Keratinocyte (primary cell): ENCODE results near the gene PLCH2. TPM values are rescaled to one million over a fixed set of nuclear protein-coding genes. Genes with fewer than 3 reads are reported as not detected.

Source experiments
- DNase-seq: peaks from one replicate; pipeline ENCODE4 v3.0.0-alpha.2; 2011; ENCODE audit warnings: low read depth, missing footprints, low spot score
- FAIRE-seq: peaks from 2 replicates; lab custom pipeline; 2011; peaks lifted over from hg19 to GRCh38; lab: Jason Lieb, UNC
- H2AFZ ChIP-seq: 2 replicates; pipeline ENCODE4 v1.6.0; 2012; ENCODE audit warnings: low read length, control low read depth, inconsistent platforms; ENCODE audit not compliant: control insufficient read depth
- H3K27ac ChIP-seq: 2 replicates; pipeline ENCODE4 v1.5.1; 2011; ENCODE audit warnings: low read length; ENCODE audit not compliant: control insufficient read depth, insufficient read depth
- H3K27me3 ChIP-seq: 3 replicates; pipeline ENCODE4 v1.6.0; 2011; ENCODE audit warnings: low read length; ENCODE audit not compliant: control insufficient read depth, insufficient read depth; ENCODE audit errors: extremely low read depth
- H3K36me3 ChIP-seq, 2 experiments: 2 replicates in 1 of 2; 3 replicates in 1 of 2; pipeline ENCODE4 v1.5.1; 2011; ENCODE audit warnings: low read length in 2 of 2, mild to moderate bottlenecking in 1 of 2; ENCODE audit not compliant: control insufficient read depth in 2 of 2, insufficient read depth in 2 of 2; ENCODE audit errors: extremely low read depth in 1 of 2
- H3K4me1 ChIP-seq: 3 replicates; pipeline ENCODE4 v1.5.1; 2011; ENCODE audit warnings: low read length; ENCODE audit not compliant: control insufficient read depth, insufficient read depth; ENCODE audit errors: extremely low read depth
- H3K4me2 ChIP-seq: 3 replicates; pipeline ENCODE4 v1.6.0; 2011; ENCODE audit warnings: low read depth, low read length; ENCODE audit not compliant: control insufficient read depth, insufficient read depth; ENCODE audit errors: extremely low read depth
- H3K4me3 ChIP-seq, 3 experiments: fragments of 200-600 bp in 1 of 3; sonication (generic) in 1 of 3; 2 replicates in 2 of 3; 3 replicates in 1 of 3; pipeline ENCODE4 v1.5.1; 2011 to 2016; ENCODE audit warnings: low read length in 3 of 3, mild to moderate bottlenecking in 3 of 3, control low read depth in 2 of 3, inconsistent platforms in 1 of 3, low read depth in 1 of 3, mixed read lengths in 1 of 3, mixed run types in 1 of 3, moderate library complexity in 1 of 3; ENCODE audit not compliant: control insufficient read depth in 2 of 3, insufficient read depth in 2 of 3; ENCODE audit errors: extremely low read depth in 1 of 3
- H3K79me2 ChIP-seq: 2 replicates; pipeline ENCODE4 v1.6.0; 2012; ENCODE audit warnings: low read length; ENCODE audit not compliant: control insufficient read depth, insufficient read depth
- H3K9ac ChIP-seq: 3 replicates; pipeline ENCODE4 v1.6.0; 2011; ENCODE audit warnings: low read length; ENCODE audit not compliant: control insufficient read depth, insufficient read depth; ENCODE audit errors: extremely low read depth
- H3K9me1 ChIP-seq: 3 replicates; pipeline ENCODE4 v1.6.0; 2011; ENCODE audit warnings: low read length; ENCODE audit not compliant: control insufficient read depth, insufficient read depth; ENCODE audit errors: extremely low read depth
- H3K9me3 ChIP-seq: 2 replicates; pipeline ENCODE4 v1.5.1; 2012; ENCODE audit warnings: low read depth, low read length; ENCODE audit not compliant: control insufficient read depth
- H4K20me1 ChIP-seq: 3 replicates; pipeline ENCODE4 v1.6.0; 2011; ENCODE audit warnings: low read length; ENCODE audit not compliant: control insufficient read depth, insufficient read depth; ENCODE audit errors: extremely low read depth
- CTCF ChIP-seq, 3 experiments: IDR thresholded peaks in 1 of 3; conservative IDR thresholded peaks in 1 of 3; optimal IDR thresholded peaks in 1 of 3; 2 replicates in 2 of 3; 3 replicates in 1 of 3; pipeline versions ENCODE3 to v1.5.1; 2011; ENCODE audit warnings: low read length in 3 of 3, mild to moderate bottlenecking in 3 of 3, moderate library complexity in 2 of 3, control low read depth in 1 of 3, inconsistent platforms in 1 of 3; ENCODE audit not compliant: insufficient read depth in 2 of 3; ENCODE audit errors: extremely low read depth in 1 of 3
- EZH2 ChIP-seq: IDR thresholded peaks from one replicate; pipeline ENCODE4 v1.6.1; 2012; ENCODE audit warnings: inconsistent platforms, mild to moderate bottlenecking, low read length, moderate library complexity
- dilution Hi-C: fragments of 300-500 bp; cut with MboI; formaldehyde crosslinking; loops from one replicate; pipeline ENCODE4 v1.7.0; 2020; ENCODE audit warnings: low sequenced_read_pairs; ENCODE audit not compliant: extremely low pct_ligation_motif_present
- polyA plus RNA-seq, 5 experiments: library from polyadenylated mRNA; depleted of rRNA in 3 of 5; stranded (reverse) in 3 of 5; stranded (forward) in 1 of 5; unstranded in 1 of 5; fragments of >200 nt; gene quantifications; 1 replicate in 1 of 5; 2 replicates in 3 of 5; 3 replicates in 1 of 5; pipeline versions ENCODE4 v1.2.1 to v1.2.3, GENCODE V29; 2011 to 2012; ENCODE audit warnings: missing spikeins in 2 of 5, low read depth in 1 of 5, low replicate concordance in 1 of 5

Gene PLCH2
- polyA plus RNA-seq, 1 donor (not counting 4 experiments of a cell fraction or from before 2014, with no cell fraction given), result 57.4 TPM

GRCh38 chr1:2429780-2430591 lies 46.1 kb upstream of the PLCH2 start:
- H3K4me3 ChIP-seq, result peak overlapping the region; percentile 62 to 81 (median 79)
- peaks cover 21% of the 10 kb centered on the region for H4K20me1 ChIP-seq
- dilution Hi-C loops, result no loop called here
- peak overlapping the region; percentile 97 for H3K4me2 ChIP-seq
- peaks cover 45% of the 10 kb centered on the region for H3K4me1 ChIP-seq
- H3K79me2 ChIP-seq, result peaks cover 72% of the 10 kb centered on the region
- H3K9ac ChIP-seq, result peak overlapping the region; percentile 96
- FAIRE-seq, result no peak
- DNase-seq, result no peak
- peaks cover 2% of the 10 kb centered on the region for H3K9me3 ChIP-seq
- no peaks in the 10 kb centered on the region for H3K9me1 ChIP-seq
- H3K36me3 ChIP-seq, result peaks cover 11 to 41% of the 10 kb centered on the region in 2 experiments
- peak in 2 of 3 experiments; percentile 82 to 93 for TF ChIP-seq CTCF (optimal IDR thresholded peaks at IDR 0.05 in 1 of 3, IDR thresholded peaks at IDR 0.05 in 1 of 3, conservative IDR thresholded peaks at IDR 0.05 in 1 of 3; ENCODE audit: extremely low read depth in 1 of 3, insufficient read depth in 2 of 3, low read length in 3 of 3)
- TF ChIP-seq EZH2, result no peak
- no peak overlapping the region for H3K27ac ChIP-seq
- H3K27me3 ChIP-seq, result no peaks in the 10 kb centered on the region
- H2AFZ ChIP-seq, result no peak overlapping the region

GRCh38 chr1:2430592-2430973 lies 45.5 kb upstream of the PLCH2 start:
- FAIRE-seq (no peak), DNase-seq (no peak)
- H3K9ac ChIP-seq, result peak overlapping the region; percentile 19
- H2AFZ ChIP-seq, result no peak overlapping the region
- H3K4me1 ChIP-seq, result peaks cover 45% of the 10 kb centered on the region
- H3K27ac ChIP-seq, result peak overlapping the region; percentile 18
- peaks cover 2% of the 10 kb centered on the region for H3K9me3 ChIP-seq
- no peak for TF ChIP-seq CTCF (optimal IDR thresholded peaks at IDR 0.05 in 1 of 3, IDR thresholded peaks at IDR 0.05 in 1 of 3, conservative IDR thresholded peaks at IDR 0.05 in 1 of 3; ENCODE audit: extremely low read depth in 1 of 3, insufficient read depth in 2 of 3, low read length in 3 of 3)
- peak overlapping the region; percentile 41 to 79 (median 62) for H3K4me3 ChIP-seq
- H4K20me1 ChIP-seq, result peaks cover 24% of the 10 kb centered on the region
- peaks cover 78% of the 10 kb centered on the region for H3K79me2 ChIP-seq
- H3K9me1 ChIP-seq, result no peaks in the 10 kb centered on the region
- H3K27me3 ChIP-seq, result no peaks in the 10 kb centered on the region
- H3K36me3 ChIP-seq, result peaks cover 12 to 41% of the 10 kb centered on the region in 2 experiments
- dilution Hi-C loops, result no loop called here
- peak overlapping the region; percentile 97 for H3K4me2 ChIP-seq
